H9 (cell line): ENCODE measurements around the gene FNDC1. TPM values are rescaled to one million over a fixed set of nuclear protein-coding genes. Genes with fewer than 3 reads are reported as not detected.

Experiments used
- DNase-seq: peaks from one replicate; pipeline ENCODE4 v3.0.0-alpha.2; 2017
- H2AFZ ChIP-seq: one replicate; pipeline ENCODE4 v1.6.1; 2013; ENCODE audit warnings: mild to moderate bottlenecking, low read length, control low read depth, moderate library complexity
- H2AK5ac ChIP-seq: 2 replicates; pipeline ENCODE4 v1.6.1; 2013; ENCODE audit warnings: low read length, control low read depth, mixed read lengths; ENCODE audit not compliant: insufficient read length
- H2BK120ac ChIP-seq: one replicate; pipeline ENCODE4 v1.6.1; 2013; ENCODE audit warnings: low read depth, mild to moderate bottlenecking, low read length, control low read depth, inconsistent platforms; ENCODE audit not compliant: poor library complexity, severe bottlenecking
- H2BK12ac ChIP-seq: 2 replicates; pipeline ENCODE4 v1.6.1; 2013; ENCODE audit warnings: low read length, control low read depth, mixed read lengths, low read depth; ENCODE audit not compliant: insufficient read length
- H2BK15ac ChIP-seq: 2 replicates; pipeline ENCODE4 v1.6.1; 2013; ENCODE audit warnings: low read depth, low read length, control low read depth
- H2BK20ac ChIP-seq: one replicate; pipeline ENCODE4 v1.6.1; 2013; ENCODE audit warnings: low read depth, mild to moderate bottlenecking, low read length, control low read depth, inconsistent platforms; ENCODE audit not compliant: poor library complexity, severe bottlenecking
- H2BK5ac ChIP-seq: 2 replicates; pipeline ENCODE4 v1.6.1; 2013; ENCODE audit warnings: low read length, control low read depth, mixed read lengths; ENCODE audit not compliant: insufficient read length
- H3K14ac ChIP-seq: 2 replicates; pipeline ENCODE4 v1.6.1; 2013; ENCODE audit warnings: low read length, control low read depth; ENCODE audit not compliant: insufficient read depth
- H3K18ac ChIP-seq: 2 replicates; pipeline ENCODE4 v1.6.1; 2013; ENCODE audit warnings: low read depth, mild to moderate bottlenecking, mixed read lengths, low read length, control low read depth; ENCODE audit not compliant: insufficient read length
- H3K23ac ChIP-seq: 2 replicates; pipeline ENCODE4 v1.6.1; 2013; ENCODE audit warnings: low read length, control low read depth, mixed read lengths, low read depth; ENCODE audit not compliant: insufficient read length
- H3K23me2 ChIP-seq: 2 replicates; pipeline ENCODE4 v1.6.1; 2013; ENCODE audit warnings: low read depth, mild to moderate bottlenecking, mixed read lengths, low read length, control low read depth; ENCODE audit not compliant: insufficient read length, poor library complexity, severe bottlenecking
- H3K27ac ChIP-seq: 2 replicates; pipeline ENCODE4 v1.5.1; 2013; ENCODE audit warnings: low read length, control low read depth, mixed read lengths, low read depth; ENCODE audit not compliant: insufficient read length
- H3K27me3 ChIP-seq: 2 replicates; pipeline ENCODE4 v1.6.1; 2013; ENCODE audit warnings: low read length, control low read depth, inconsistent platforms; ENCODE audit not compliant: insufficient read depth
- H3K4ac ChIP-seq: 2 replicates; pipeline ENCODE4 v1.6.1; 2013; ENCODE audit warnings: low read depth, mild to moderate bottlenecking, control low read depth, inconsistent platforms, low read length, moderate library complexity
- H3K4me1 ChIP-seq: 2 replicates; pipeline ENCODE4 v1.6.1; 2013; ENCODE audit warnings: low read length, control low read depth, inconsistent platforms; ENCODE audit not compliant: insufficient read depth
- H3K4me2 ChIP-seq: 2 replicates; pipeline ENCODE4 v1.6.1; 2013; ENCODE audit warnings: low read length, control low read depth, mixed read lengths; ENCODE audit not compliant: insufficient read length, insufficient read depth
- H3K56ac ChIP-seq: 2 replicates; pipeline ENCODE4 v1.6.1; 2013; ENCODE audit warnings: low read depth, mild to moderate bottlenecking, mixed read lengths, low read length, control low read depth; ENCODE audit not compliant: insufficient read length
- H3K79me1 ChIP-seq: 2 replicates; pipeline ENCODE4 v1.6.1; 2013; ENCODE audit warnings: low read depth, mild to moderate bottlenecking, moderate library complexity, low read length, control low read depth, inconsistent platforms; ENCODE audit not compliant: insufficient read depth, poor library complexity, severe bottlenecking
- H3K79me2 ChIP-seq: 2 replicates; pipeline ENCODE4 v1.6.1; 2013; ENCODE audit warnings: low read length, control low read depth, inconsistent platforms; ENCODE audit not compliant: insufficient read depth
- H3K9ac ChIP-seq: 2 replicates; pipeline ENCODE4 v1.6.1; 2013; ENCODE audit warnings: low read length, control low read depth, mixed read lengths; ENCODE audit not compliant: insufficient read length; ENCODE audit errors: extremely low read depth
- H3K9me3 ChIP-seq: one replicate; pipeline ENCODE4 v1.6.1; 2013; ENCODE audit warnings: low read depth, low read length, inconsistent platforms; ENCODE audit not compliant: control insufficient read depth
- H3T11ph ChIP-seq: one replicate; pipeline ENCODE4 v1.6.1; 2013; ENCODE audit warnings: mild to moderate bottlenecking, low read length, control low read depth, inconsistent platforms
- H4K20me1 ChIP-seq: one replicate; pipeline ENCODE4 v1.6.1; 2013; ENCODE audit not compliant: control insufficient read depth, insufficient read length, insufficient read depth
- H4K5ac ChIP-seq: 2 replicates; pipeline ENCODE4 v1.6.1; 2013; ENCODE audit warnings: low read depth, mild to moderate bottlenecking, mixed read lengths, low read length, control low read depth; ENCODE audit not compliant: insufficient read length
- H4K8ac ChIP-seq: replicated peaks from 2 replicates; pipeline ENCODE4 v1.6.1; 2013; ENCODE audit warnings: low read length, control low read depth, mixed read lengths, low read depth; ENCODE audit not compliant: insufficient read length
- H4K91ac ChIP-seq: 2 replicates; pipeline ENCODE4 v1.6.1; 2013; ENCODE audit warnings: low read depth, mild to moderate bottlenecking, moderate library complexity, mixed read lengths, low read length, control low read depth; ENCODE audit not compliant: insufficient read length
- H3K27ac Mint-ChIP-seq, 3 experiments: 2 replicates in 2 of 3; 3 replicates in 1 of 3; pipeline ENCODE4 v1.8.0; 2020 to 2021; ENCODE audit warnings: mixed read lengths in 3 of 3, mild to moderate bottlenecking in 1 of 3, moderate library complexity in 1 of 3
- H3K27me3 Mint-ChIP-seq: 2 replicates; pipeline ENCODE4 v1.8.0; 2021; ENCODE audit warnings: low read depth, mild to moderate bottlenecking, moderate library complexity, mixed read lengths
- H3K36me3 Mint-ChIP-seq, 3 experiments: 2 replicates in 2 of 3; 3 replicates in 1 of 3; pipeline ENCODE4 v1.8.0; 2020 to 2021; ENCODE audit warnings: low read depth in 3 of 3, mixed read lengths in 3 of 3; ENCODE audit not compliant: insufficient read depth in 1 of 3
- H3K4me1 Mint-ChIP-seq, 2 experiments: 2 replicates each; pipeline ENCODE4 v1.8.0; 2020; ENCODE audit warnings: mixed read lengths in 2 of 2
- H3K4me3 Mint-ChIP-seq, 2 experiments: 2 replicates in 1 of 2; 3 replicates in 1 of 2; pipeline ENCODE4 v1.8.0; 2020 to 2021; ENCODE audit warnings: mild to moderate bottlenecking in 2 of 2, mixed read lengths in 2 of 2, moderate library complexity in 1 of 2
- H3K9me3 Mint-ChIP-seq, 2 experiments: 2 replicates in 1 of 2; 3 replicates in 1 of 2; pipeline ENCODE4 v1.8.0; 2020; ENCODE audit warnings: mild to moderate bottlenecking in 2 of 2, mixed read lengths in 2 of 2, moderate library complexity in 1 of 2
- WGBS: extraction: QIAGEN DNeasy Blood & Tissue Kit; methylation state at CpG from one replicate; pipeline ENCODE4 v1.1.7; 2013; ENCODE audit warnings: missing lambda C conversion rate, low lambda C conversion rate, mixed read lengths; ENCODE audit not compliant: insufficient read length; ENCODE audit errors: extremely low coverage; 5-methylcytosine and 5-hydroxymethylcytosine counted together
- total RNA-seq: library from RNA; stranded (reverse); gene quantifications from 2 replicates; pipeline ENCODE4 v1.2.1, GENCODE V29; 2021
- TF ChIP-seq, protein P1 (sequence below): fragments of 200-600 bp; sonication (generic); conservative IDR thresholded peaks from 3 replicates; pipeline ENCODE4 v1.8.0; 2021; ENCODE audit warnings: antibody characterized with exemption, mild to moderate bottlenecking

Gene FNDC1
- total RNA-seq, 1 experiment from 2014 or later, result 0.24 TPM

GRCh38 chr6:159180001-159180400 lies 10.8 kb downstream of the FNDC1 start:
- Mint-ChIP-seq H3K4me1 (no peaks in the 10 kb centered on the region), H3K27ac (no peak overlapping the region), H3K4me3 (no peak overlapping the region), H3K36me3 (no peaks in the 10 kb centered on the region), H3K9me3 (peaks cover 3 to 9% of the 10 kb centered on the region in 2 experiments; a peak in 3 of 5 replicates), H3K27me3 (peaks cover 17% of the 10 kb centered on the region)
- Histone ChIP-seq H3K9me3 (no peaks in the 10 kb centered on the region), H3K18ac (no peak overlapping the region), H4K5ac (no peak overlapping the region), H3K79me2 (no peaks in the 10 kb centered on the region), H3K79me1 (no peaks in the 10 kb centered on the region), H2AFZ (no peak overlapping the region), H2BK15ac (no peak overlapping the region), H4K20me1 (no peaks in the 10 kb centered on the region), H2BK120ac (no peak overlapping the region), H3T11ph (no peak overlapping the region), H3K27ac (no peak overlapping the region), H3K23me2 (no peaks in the 10 kb centered on the region), H4K8ac (no peak overlapping the region), H3K9ac (no peak overlapping the region), H3K4me2 (no peak overlapping the region), H2BK5ac (no peak overlapping the region), H2BK12ac (no peak overlapping the region), H3K14ac (no peak overlapping the region), H4K91ac (no peak overlapping the region), H3K23ac (no peak overlapping the region), H2AK5ac (no peak overlapping the region), H3K4me1 (no peaks in the 10 kb centered on the region), H3K4ac (no peak overlapping the region), H3K56ac (no peak overlapping the region), H3K27me3 (no peaks in the 10 kb centered on the region), H2BK20ac (no peak overlapping the region)
- DNase-seq, result no peak
- WGBS, result no CpG with 5 or more reads among the region's 4 CpGs
- TF ChIP-seq, protein P1, sequence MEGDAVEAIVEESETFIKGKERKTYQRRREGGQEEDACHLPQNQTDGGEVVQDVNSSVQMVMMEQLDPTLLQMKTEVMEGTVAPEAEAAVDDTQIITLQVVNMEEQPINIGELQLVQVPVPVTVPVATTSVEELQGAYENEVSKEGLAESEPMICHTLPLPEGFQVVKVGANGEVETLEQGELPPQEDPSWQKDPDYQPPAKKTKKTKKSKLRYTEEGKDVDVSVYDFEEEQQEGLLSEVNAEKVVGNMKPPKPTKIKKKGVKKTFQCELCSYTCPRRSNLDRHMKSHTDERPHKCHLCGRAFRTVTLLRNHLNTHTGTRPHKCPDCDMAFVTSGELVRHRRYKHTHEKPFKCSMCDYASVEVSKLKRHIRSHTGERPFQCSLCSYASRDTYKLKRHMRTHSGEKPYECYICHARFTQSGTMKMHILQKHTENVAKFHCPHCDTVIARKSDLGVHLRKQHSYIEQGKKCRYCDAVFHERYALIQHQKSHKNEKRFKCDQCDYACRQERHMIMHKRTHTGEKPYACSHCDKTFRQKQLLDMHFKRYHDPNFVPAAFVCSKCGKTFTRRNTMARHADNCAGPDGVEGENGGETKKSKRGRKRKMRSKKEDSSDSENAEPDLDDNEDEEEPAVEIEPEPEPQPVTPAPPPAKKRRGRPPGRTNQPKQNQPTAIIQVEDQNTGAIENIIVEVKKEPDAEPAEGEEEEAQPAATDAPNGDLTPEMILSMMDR, result no peak
